PC-3 (cell line): ENCODE results near the gene BCR. TPM values are rescaled to one million over a fixed set of nuclear protein-coding genes. Genes with fewer than 3 reads are reported as not detected.

Experiments used
- ATAC-seq: fragments of 200-7000 bp; cut with Tn5 transposase; 2 replicates; pipeline ENCODE4 v1.9.1; 2020; ENCODE audit warnings: mild to moderate bottlenecking, moderate library complexity
- BruUV-seq: library from RNA; stranded (reverse); fragments of 400-500 nt; replicated peaks from 2 replicates; lab custom pipeline; 2021; lab: Mats Ljungman, UMichigan
- CTCF ChIA-PET: fragments of 300-600 bp; sonication (Branson Sonifier 250); formaldehyde crosslinking; loops from one replicate; lab custom pipeline; 2022; ENCODE audit warnings: antibody characterized with exemption; lab: Charles Lee
- POLR2A ChIA-PET: fragments of 300-600 bp; sonication (Branson Sonifier 250); formaldehyde crosslinking; loops from one replicate; lab custom pipeline; 2022; ENCODE audit warnings: antibody characterized with exemption; ENCODE audit not compliant: unreplicated experiment; lab: Charles Lee
- DNase-seq: peaks from one replicate; pipeline ENCODE4 v3.0.0-alpha.2; 2015
- H2AFZ ChIP-seq: fragments of 300-600 bp; sonication (generic); 2 replicates; pipeline ENCODE4 v1.6.0; 2016; ENCODE audit warnings: antibody characterized with exemption, low read length
- H3F3A ChIP-seq: fragments of 300-600 bp; sonication (generic); one replicate; pipeline ENCODE4 v1.6.0; 2017; ENCODE audit warnings: antibody characterized with exemption, low read length, control low read depth, mild to moderate bottlenecking; ENCODE audit not compliant: unreplicated experiment
- H3K27ac ChIP-seq: fragments of 300-600 bp; sonication (generic); 2 replicates; pipeline ENCODE4 v1.5.1; 2016; ENCODE audit warnings: mild to moderate bottlenecking, low read length
- H3K27me3 ChIP-seq: fragments of 300-600 bp; sonication (generic); 2 replicates; pipeline ENCODE4 v1.6.1; 2016; ENCODE audit warnings: low read length, mixed read lengths
- H3K36me3 ChIP-seq: fragments of 300-600 bp; sonication (generic); 2 replicates; pipeline ENCODE4 v1.6.1; 2016; ENCODE audit warnings: low read depth, mixed run types, low read length, mixed read lengths
- H3K4me1 ChIP-seq: fragments of 300-600 bp; sonication (generic); 2 replicates; pipeline ENCODE4 v1.5.1; 2016; ENCODE audit warnings: low read length; ENCODE audit not compliant: insufficient read depth
- H3K4me2 ChIP-seq: fragments of 300-600 bp; sonication (generic); 2 replicates; pipeline ENCODE4 v1.6.0; 2016; ENCODE audit warnings: low read length
- H3K4me3 ChIP-seq: fragments of 300-600 bp; sonication (generic); 2 replicates; pipeline ENCODE4 v1.5.1; 2016; ENCODE audit warnings: mild to moderate bottlenecking, low read length, mixed read lengths
- H3K79me2 ChIP-seq: fragments of 300-600 bp; sonication (generic); 2 replicates; pipeline ENCODE4 v1.6.1; 2017; ENCODE audit warnings: low read length, mixed read lengths
- H3K9ac ChIP-seq: fragments of 300-600 bp; sonication (generic); 2 replicates; pipeline ENCODE4 v1.6.0; 2016; ENCODE audit warnings: mild to moderate bottlenecking, low read length
- H3K9me2 ChIP-seq: fragments of 300-600 bp; sonication (generic); replicated peaks from 2 replicates; pipeline ENCODE4 v1.6.1; 2016; ENCODE audit warnings: mixed run types, low read length, mixed read lengths
- H3K9me3 ChIP-seq: fragments of 300-600 bp; sonication (generic); 2 replicates; pipeline ENCODE4 v1.6.1; 2016; ENCODE audit warnings: low read length, mixed read lengths
- H4K20me1 ChIP-seq: fragments of 300-600 bp; sonication (generic); 2 replicates; pipeline ENCODE4 v1.6.1; 2016; ENCODE audit warnings: low read length, mixed read lengths
- CTCF ChIP-seq: fragments of 300-600 bp; sonication (generic); conservative IDR thresholded peaks from 2 replicates; pipeline ENCODE4 v1.5.1; 2017; ENCODE audit warnings: antibody characterized with exemption, low read depth, mild to moderate bottlenecking, low read length
- EZH2 ChIP-seq: fragments of 300-600 bp; sonication (generic); IDR thresholded peaks from one replicate; pipeline ENCODE4 v1.6.1; 2017; ENCODE audit warnings: antibody characterized with exemption, mild to moderate bottlenecking, low read length; ENCODE audit not compliant: unreplicated experiment
- EZH2phosphoT487 ChIP-seq: fragments of 300-600 bp; sonication (generic); IDR thresholded peaks from 2 replicates; pipeline ENCODE4 v1.6.1; 2018; ENCODE audit warnings: mild to moderate bottlenecking, antibody characterized with exemption, low read length, borderline replicate concordance
- intact Hi-C: fragments of 100-400 bp; cut with micrococcal nuclease; formaldehyde crosslinking; loops from 2 replicates; pipeline ENCODE4 v1.9.0; 2023
- total RNA-seq: library from RNA; depleted of rRNA; stranded (reverse); fragments of >200 nt; gene quantifications from 2 replicates; pipeline ENCODE4 v1.2.3, GENCODE V29; 2014

BCR gene
- total RNA-seq, 1 experiment from 2014 or later, result 36.8 TPM

- peaks cover 22% of the 10 kb centered on the region for H3K4me1 ChIP-seq
- no peaks in the 10 kb centered on the region for H3K9me3 ChIP-seq
- no peak overlapping the region for H3K9ac ChIP-seq
- intact Hi-C loops, result loop anchor here (5.0 kb wide), 1 partner anchor 38 kb away; no protein-coding TSS in a partner anchor
- ChIA-PET POLR2A (no interaction called here), CTCF (no interaction called here)
- H3F3A ChIP-seq, result no peaks in the 10 kb centered on the region
- H3K79me2 ChIP-seq, result no peaks in the 10 kb centered on the region
- no peaks in the 10 kb centered on the region for H3K27me3 ChIP-seq
- no peaks in the 10 kb centered on the region for H4K20me1 ChIP-seq
- ATAC-seq (no peak), DNase-seq (no peak)
- no peak overlapping the region for H3K27ac ChIP-seq
- no TSS peak for BruUV-seq
- TF ChIP-seq EZH2, result no peak
- no peak for TF ChIP-seq EZH2phosphoT487
- no peak for TF ChIP-seq CTCF
- no peaks in the 10 kb centered on the region for H3K9me2 ChIP-seq
- H3K4me3 ChIP-seq, result no peak overlapping the region
- no peaks in the 10 kb centered on the region for H3K36me3 ChIP-seq
- H2AFZ ChIP-seq, result no peak overlapping the region
- no peak overlapping the region for H3K4me2 ChIP-seq
Measured at GRCh38 chr22:23280356-23281052, 100.2 kb downstream of the BCR start.

- H3K4me2 ChIP-seq, result 0 out of 2 replicates have a peak overlapping the region, but pooled peaks have one; percentile 82
- no peak overlapping the region for H3K9ac ChIP-seq
- POLR2A ChIA-PET, result no interaction called here
- H3K27ac ChIP-seq, result 0 out of 2 replicates have a peak overlapping the region, but pooled peaks have one; percentile 81
- TF ChIP-seq CTCF (no peak), EZH2phosphoT487 (no peak), EZH2 (no peak)
- no peak overlapping the region for H3K4me3 ChIP-seq
- no peaks in the 10 kb centered on the region for H3K9me2 ChIP-seq
- no peak for ATAC-seq
- no peaks in the 10 kb centered on the region for H3K9me3 ChIP-seq
- no peaks in the 10 kb centered on the region for H3K36me3 ChIP-seq
- CTCF ChIA-PET, result no interaction called here
- H2AFZ ChIP-seq, result no peak overlapping the region
- H4K20me1 ChIP-seq, result no peaks in the 10 kb centered on the region
- H3K27me3 ChIP-seq, result no peaks in the 10 kb centered on the region
- no peaks in the 10 kb centered on the region for H3K79me2 ChIP-seq
- no peak for DNase-seq
- peaks cover 22% of the 10 kb centered on the region for H3K4me1 ChIP-seq
- H3F3A ChIP-seq, result no peaks in the 10 kb centered on the region
- no TSS peak for BruUV-seq
- intact Hi-C loops, result loop anchor here (5.0 kb wide), 1 partner anchor 39 kb away; no protein-coding TSS in a partner anchor
Measured at GRCh38 chr22:23281053-23281405, 100.7 kb downstream of the BCR start.
